HUDEP-2 (cell line): Measurements from ENCODE around the gene SLC12A9.

Experiments
- DNase-seq, 76 experiments: peaks; one replicate each; lab custom pipeline; 2025; ENCODE audit not compliant: unreplicated experiment in 76 of 76; lab: John Stamatoyannopoulos, UW

Gene SLC12A9

DNA sequence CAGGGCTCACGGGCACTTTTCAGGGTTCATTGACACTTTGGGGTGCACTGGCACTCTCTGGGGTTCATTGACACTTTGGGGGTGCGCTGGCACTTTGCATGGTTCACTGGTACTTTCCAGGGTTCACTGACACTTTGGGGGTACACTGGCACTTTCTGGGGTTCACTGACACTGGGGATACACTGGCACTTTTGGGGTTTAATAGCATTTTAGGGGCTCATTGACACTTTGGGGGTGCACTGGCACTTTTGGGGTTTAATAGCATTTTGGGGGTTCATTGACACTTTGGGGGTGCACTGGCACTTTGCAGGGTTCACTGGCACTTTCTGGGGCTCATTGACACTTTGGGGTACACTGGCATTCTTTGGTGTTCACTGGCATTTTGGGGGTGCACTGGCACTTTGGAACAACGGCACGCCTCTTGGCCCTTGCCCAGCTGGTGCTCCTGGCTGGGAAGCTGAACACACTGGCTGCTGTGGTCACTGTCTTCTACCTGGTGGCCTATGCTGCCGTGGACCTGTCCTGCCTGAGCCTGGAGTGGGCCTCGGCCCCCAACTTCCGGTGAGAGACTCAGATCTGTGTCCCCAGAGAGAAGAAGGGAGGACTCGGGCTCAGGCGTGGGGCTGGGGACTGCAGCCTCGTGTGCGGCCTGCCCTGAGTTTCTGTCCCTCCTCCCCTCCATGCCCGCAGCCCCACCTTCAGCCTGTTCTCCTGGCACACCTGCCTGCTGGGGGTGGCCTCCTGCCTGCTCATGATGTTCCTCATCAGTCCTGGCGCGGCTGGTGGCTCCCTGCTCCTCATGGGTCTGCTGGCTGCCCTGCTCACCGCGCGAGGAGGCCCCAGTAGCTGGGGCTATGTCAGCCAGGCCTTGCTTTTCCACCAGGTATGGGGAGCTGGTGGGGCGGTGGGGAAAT is 8.4 kb downstream of the SLC12A9 start:
- DNase-seq, result no peak

DNA sequence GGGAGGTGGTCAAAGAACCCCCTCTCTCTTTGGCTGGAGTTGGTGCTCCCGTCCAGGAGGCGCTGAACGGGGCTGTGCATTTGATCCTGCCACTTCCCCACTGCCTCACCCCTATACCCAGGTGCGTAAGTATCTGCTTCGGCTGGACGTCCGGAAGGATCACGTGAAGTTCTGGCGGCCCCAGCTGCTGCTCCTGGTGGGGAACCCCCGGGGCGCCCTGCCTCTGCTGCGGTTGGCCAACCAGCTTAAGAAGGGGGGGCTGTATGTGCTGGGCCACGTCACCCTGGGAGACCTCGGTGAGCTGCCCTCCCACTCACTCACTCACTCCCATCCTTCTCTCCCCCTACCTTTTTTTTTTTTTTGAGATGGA is 9.1 kb downstream of the SLC12A9 start:
- DNase-seq, result no peak

DNA sequence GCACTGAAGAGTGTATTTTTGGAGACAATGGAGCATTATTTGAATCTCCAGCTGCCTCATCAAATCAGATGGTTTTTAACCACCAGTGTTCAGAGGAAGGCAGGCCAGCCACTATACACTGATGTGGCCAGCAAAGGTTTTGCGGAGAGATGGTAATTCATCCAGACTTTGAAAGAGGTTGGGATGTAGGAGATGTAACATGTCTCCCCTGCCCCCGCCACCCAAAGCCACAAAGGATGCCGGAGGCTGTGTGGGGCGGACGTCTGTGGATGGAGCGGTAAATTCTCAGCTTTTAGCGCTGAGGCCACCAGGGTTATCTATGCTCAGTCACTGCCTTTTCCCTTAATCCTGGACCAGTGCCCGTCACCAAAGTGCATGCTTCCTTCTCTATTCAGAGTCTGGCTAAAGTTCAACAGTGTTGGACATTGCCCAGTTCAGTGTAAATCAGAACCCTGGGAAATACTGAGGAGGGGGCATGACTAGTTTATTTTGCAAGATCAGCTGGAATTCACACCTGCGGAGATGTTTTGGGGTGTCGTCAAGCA is 11.0 kb downstream of the SLC12A9 start:
- peak in 38 of 76 experiments; percentile 4 to 66 (median 34) for DNase-seq

DNA sequence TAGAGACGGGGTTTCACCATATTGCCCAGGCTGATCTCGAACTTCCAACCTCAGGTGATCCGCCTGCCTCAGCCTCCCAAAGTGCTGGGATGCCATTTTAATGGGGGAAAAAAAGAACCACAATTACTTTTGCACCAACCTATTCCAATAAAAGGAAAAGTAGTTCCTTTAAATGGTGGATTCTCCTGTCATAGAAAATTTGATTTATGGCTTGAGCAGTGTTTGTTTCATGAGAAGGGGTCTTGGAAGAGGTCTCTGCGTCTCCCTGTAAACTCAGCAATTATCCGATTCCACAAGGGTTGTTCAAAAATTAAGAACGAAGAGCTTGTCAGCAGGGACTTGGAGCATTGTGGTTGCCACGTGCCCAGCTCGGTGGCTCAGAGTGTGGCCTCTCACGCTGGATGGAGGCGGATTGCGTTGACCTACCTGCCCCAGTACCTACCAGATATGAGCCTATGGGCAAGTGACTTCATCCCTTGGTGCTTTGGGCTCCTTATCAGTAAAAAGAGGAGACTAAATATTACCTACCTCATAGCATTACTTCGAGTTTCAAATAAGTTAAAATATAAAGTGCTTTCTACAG is 11.8 kb downstream of the SLC12A9 start:
- DNase-seq, result no peak

DNA sequence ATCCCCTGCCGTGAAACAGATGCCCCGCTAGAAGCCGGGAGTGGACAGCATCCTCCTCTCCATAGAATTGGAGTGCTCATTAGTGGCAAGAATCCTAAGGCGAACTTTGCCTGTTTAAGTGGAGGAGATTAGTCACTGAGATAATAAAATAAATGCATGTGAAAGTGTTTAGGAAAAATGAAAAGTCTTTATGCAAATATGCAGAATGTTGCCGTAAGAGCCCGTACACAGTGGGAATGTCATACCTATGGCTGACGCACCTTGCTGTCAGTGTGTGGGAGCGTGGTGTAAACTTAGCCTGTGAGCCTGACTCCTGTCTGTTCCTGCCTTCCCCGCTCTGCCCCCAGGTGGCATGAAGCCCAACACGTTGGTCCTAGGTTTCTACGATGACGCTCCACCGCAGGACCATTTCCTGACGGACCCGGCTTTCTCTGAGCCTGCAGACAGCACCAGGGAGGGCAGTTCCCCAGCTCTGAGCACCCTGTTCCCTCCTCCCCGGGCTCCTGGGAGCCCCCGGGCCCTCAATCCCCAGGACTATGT is 12.9 kb downstream of the SLC12A9 start:
- no peak for DNase-seq

DNA sequence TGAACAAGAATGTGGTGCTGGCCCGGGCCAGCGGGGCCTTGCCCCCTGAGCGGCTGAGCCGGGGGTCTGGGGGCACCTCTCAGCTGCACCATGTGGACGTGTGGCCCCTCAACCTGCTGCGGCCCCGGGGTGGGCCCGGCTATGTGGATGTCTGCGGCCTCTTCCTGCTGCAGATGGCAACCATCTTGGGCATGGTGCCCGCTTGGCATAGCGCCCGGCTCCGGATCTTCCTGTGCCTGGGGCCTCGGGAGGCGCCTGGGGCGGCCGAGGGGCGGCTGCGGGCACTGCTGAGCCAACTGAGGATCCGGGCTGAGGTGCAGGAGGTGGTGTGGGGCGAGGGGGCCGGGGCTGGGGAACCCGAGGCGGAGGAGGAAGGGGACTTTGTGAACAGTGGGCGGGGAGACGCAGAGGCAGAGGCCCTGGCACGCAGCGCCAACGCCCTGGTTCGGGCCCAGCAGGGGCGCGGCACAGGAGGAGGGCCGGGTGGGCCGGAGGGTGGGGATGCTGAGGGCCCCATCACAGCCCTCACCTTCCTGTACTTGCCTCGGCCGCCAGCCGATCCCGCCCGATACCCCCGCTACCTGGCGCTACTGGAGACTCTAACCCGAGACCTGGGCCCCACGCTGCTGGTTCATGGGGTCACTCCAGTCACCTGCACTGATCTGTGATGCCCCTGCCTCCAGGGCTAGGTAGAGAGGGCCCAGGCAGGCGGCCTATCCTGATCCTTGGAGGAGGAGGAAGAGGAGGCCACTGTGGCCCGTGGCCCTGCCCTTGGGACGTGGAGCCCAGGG is 13.6 kb downstream of the SLC12A9 start:
- peak in 71 of 76 experiments; percentile 22 to 89 (median 69) for DNase-seq

DNA sequence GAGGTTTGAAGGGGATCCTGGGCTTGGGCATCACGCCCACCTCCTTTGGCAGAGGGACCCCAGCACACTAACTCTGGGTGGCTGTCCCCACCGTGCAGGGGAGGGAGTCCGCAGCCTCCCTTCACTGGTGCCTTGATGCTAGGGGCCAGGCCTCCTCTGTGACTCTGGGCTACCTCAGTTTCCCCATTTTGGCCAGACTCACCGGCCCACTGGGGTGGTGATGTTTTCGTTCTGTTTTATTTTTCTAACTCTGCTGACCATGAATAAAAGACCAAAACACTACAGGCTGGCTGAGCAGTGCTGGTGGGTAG is 14.2 kb downstream of the SLC12A9 start:
- peak in 1 of 76 experiments; percentile 50 for DNase-seq

DNA sequence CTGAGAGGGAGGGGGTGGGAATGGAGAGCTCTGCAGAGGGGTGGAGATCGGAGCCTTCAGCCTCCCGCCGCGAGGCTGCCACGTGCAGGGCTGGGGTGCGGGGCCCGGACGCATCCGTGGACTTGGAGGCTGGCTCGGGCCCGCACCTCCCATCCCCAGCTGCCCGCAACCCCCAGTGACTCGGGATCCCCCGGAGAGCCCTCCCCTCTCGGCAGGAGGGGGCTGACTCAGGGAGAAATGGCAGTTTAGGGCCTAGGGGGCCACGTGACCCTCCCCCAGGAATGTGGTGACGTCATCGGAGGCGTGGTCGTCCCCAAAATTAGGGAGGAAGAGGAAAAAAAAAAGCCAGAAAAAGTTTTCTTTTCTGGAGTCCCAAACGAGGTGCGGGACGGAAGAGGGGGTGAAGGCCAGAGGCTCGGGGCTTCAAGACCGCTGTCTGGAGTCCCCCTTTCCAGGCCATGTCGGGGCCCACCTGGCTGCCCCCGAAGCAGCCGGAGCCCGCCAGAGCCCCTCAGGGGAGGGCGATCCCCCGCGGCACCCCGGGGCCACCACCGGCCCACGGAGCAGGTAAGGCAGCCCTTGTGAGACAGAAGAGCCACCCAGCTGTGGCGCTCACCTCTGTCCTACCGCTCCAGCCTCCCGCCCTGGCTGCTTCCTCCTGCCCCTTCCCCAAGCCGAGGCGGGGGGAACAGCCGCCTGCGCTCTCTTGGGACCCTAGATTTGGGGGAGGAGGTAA is 14.7 kb downstream of the SLC12A9 start, which contains the start of gene TRIP6:
Gene TRIP6 (plus strand): TSS at position 348 of the 736 bp plus-strand sequence. CDS start 111 bp downstream, at position 459.
- DNase-seq, result peak in 74 of 76 experiments; percentile 24 to 89 (median 75)

DNA sequence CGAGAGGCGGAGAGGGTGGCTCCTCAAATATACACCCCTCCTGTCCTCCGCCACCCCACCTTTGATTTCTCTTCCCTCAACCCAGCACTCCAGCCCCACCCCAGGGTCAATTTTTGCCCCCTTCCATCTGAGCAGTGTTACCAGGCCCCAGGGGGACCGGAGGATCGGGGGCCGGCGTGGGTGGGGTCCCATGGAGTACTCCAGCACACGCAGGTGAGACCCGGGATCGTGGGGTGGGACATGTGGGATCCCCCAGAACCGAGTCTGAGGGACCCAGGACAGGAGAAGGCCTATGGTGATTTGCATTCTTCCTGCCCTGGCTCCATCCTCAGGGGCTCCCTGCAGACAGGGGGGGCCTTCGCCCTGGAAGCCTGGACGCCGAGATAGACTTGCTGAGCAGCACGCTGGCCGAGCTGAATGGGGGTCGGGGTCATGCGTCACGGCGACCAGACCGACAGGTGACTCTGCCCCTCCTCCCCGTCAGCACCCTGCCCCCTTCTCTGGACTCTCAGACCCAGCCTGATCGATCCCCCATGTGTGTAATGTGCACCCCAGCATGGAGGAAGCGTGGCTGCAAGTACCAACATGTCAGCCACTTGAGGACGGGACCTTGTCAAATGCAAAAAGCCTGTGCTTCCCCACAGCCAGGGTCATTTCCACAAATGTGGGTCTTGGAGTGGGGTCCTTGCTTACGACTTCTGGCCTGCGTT is 15.4 kb downstream of the SLC12A9 start:
- peak in 4 of 76 experiments; percentile 10 to 28 (median 24) for DNase-seq

DNA sequence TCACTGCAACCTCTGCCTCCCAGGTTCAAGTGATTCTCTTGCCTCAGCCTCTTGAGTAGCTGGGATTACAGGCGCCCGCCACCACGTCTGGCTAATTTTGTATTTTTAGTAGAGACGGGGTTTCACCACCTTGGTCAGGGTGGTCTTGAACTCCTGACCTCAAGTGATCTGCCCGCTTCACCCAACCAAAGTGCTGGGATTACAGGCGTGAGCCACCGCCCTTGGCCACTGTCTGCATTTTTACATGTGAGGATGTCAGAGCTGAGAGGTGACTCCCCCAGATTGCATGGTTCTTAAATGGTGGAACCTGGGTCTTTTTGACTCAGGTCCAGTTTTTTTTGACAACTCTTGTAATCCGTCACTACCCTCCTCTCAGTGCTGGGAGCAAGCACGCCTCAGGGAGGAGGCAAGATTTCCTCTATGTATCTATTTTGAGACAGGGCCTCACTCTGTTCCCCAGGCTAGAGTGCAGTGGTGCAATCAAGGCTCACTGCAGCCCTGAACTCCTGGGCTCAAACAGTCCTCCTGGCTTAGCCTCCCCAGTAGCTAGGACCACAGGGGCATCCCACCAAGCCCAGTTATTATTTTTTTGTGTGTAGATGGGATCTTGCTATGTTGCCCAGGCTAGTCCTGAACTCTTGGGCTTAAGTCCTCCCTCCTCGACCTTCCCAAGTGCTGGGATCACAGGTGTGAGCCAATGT is 21.2 kb downstream of the SLC12A9 start:
- DNase-seq, result no peak

DNA sequence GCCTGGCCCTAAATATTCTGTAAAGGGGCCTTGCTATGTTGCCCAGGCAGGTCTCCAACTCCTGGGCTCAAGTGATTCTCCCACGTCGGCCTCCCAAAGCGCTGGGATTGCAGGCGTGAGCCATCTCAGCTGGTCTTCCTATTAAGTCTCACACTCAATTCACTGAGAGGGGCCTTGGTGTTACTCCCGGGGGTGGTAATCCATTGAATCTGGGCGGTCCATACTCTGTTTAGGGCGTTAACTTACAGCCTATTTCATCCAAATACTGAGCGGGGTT is 21.7 kb downstream of the SLC12A9 start:
- no peak for DNase-seq

DNA sequence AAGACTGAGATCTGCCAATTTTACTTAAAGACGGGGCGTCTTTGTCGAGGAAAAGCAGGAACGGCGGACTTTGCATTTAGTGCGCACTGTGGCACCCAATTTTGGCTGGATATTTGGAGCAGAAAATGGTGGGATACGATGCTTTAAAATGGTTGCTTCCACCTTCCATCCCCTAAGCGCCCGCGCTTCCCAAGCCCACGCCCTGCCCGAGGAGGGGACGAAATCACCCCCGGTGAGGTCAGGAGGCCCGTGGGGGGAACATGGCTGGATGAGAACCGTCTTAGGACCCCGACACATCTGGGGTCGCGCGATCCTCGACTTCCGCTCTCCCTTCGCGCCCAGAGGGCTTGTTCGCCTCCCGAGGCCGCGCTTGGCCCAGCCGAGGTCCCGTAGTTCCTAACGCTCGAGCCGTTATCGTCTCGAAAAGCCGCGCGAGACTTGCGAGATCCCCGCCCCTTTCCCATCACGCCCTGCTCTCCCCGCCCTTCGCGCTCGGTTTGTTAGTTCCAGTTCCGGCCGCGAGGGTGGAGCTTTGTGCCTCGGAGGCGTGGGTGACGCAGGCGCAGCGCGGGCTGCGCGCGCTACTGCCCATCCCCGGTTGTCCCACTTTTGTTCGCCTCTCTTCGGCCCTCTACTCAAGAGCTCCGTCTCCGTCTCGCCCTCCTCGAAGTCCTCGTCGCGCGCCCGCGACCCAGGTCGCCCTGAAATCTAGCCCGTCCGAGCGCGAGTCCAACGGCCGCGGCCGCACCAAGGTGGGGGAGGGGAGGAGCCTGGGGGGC is 22.3 kb downstream of the SLC12A9 start, which contains the start of gene SRRT:
Gene SRRT (plus strand): TSS at position 527 of the 779 bp plus-strand sequence. CDS start 488 bp downstream, outside the sequence.
- peak in 75 of 76 experiments; percentile 16 to 98 (median 96) for DNase-seq

DNA sequence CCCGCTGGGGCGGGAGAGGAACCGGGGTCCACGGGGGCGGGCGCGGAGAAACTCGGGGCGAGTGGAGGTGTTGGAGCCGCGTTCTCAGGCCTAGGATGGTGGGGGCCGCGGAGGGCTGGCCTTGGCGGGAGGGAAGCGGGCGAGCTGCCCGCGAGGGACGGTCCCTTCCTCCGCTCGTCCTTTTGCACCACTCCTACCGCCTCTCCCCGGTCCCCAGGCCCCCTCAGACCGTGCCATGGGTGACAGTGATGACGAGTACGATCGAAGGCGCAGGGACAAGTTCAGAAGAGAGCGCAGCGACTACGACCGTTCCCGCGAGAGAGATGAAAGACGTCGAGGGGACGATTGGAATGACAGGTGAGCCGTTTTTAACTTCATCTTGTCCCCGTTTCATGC is 22.8 kb downstream of the SLC12A9 start:
- DNase-seq, result peak in 2 of 76 experiments; percentile 12 to 31

DNA sequence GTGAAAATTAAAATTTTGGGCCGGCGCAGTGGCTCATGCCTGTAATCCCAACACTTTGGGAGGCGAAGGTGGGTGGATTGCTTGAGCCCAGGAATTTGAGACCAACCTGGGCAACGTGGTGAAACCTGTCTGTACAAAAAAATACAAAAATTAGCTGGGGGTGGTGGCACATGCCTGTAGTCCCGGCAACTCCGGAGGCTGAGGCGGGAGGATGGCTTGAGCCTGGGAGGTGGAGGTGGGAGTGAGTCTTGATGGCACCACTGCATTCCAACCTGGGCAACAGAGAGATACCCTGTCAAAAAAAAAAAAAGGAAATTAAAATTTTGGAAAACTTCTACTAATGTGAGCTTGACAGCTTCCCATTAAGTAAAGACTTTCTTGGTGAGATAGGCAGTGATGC is 25.5 kb downstream of the SLC12A9 start:
- no peak for DNase-seq

DNA sequence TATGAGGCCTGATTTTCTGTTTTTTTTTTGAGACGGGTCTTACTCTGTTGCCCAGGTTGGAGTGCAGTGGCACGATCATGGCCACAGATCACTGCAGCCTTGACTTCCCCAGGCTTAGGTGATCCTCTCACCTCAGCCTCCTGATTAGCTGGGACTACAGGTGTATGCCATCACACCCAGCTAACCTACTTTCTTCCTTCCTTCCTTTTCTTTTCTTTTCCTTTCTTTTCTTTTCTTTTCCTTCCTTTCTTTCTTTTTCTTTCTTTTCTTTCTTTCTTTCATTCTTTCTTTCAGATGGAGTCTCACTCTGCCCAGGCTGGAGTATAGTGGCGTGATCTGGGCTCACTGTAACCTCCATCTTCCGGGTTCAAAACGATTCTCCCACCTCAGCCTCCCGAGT is 26.2 kb downstream of the SLC12A9 start:
- DNase-seq, result no peak

DNA sequence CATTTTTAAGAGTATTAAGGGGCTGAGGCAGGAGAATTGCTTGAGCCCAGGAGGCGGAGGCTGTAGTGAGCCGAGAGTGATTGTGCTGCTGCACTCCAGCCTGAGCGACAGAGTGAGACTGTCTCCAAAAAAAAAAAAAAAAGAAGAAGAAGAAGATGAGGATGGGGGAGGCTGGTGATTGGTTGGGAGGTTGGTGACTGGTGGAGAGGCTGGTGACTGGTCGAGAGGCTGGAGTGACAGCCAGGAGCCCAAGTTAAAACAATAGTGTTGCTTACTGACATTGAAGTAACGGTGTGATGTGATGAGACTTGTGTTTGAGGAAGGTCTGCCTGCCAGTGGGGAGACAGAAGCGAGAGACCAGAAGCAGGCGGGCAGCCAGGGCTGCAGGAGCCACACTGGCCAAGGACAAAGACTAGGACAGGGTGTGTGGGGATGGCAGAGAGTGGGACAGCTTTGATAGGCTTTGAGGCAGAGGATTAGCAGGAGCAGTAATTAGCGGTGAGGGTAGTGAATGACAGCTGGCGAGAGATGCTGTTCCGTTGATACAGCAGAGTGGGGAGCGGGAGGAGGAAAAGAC is 27.3 kb downstream of the SLC12A9 start:
- no peak for DNase-seq

DNA sequence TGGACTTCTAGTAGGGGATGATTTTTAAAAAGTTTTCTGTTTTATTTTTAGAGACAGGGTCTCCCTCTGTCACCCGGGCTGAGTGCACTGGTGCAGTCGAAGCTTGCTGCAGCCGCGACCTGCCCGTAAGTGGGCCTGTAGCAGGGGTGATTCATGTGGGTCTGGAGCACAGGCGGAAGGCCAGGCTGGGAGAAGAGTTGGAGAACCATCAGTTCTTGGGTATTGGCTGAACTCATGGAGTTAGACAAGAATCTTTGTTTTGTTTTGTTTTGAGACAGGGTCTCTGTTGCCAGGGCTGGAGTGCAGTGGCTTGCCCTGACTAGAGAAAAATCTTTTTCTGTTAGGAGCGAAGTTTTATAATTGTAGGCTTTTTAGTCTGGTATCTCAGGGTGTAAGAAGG is 28.1 kb downstream of the SLC12A9 start:
- DNase-seq, result no peak

DNA sequence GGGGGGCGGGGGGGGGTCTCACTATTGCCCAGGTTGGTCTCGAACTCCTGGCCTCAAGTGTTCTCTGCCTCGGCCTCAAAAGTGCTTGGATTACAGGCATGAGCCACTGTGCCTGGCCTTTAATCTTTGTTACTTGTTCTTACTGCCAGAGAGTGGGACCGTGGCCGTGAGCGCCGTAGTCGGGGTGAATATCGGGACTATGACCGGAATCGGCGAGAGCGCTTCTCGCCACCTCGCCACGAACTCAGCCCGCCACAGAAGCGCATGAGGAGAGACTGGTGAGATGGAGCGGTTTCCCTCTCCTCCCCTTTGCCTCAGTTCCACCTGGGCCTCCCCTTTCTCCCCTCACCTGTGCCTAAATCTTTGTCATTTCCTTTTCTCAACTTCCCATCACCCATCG is 28.6 kb downstream of the SLC12A9 start:
- no peak for DNase-seq
